Measurements from ENCODE around the gene HOXB4.

- TF ChIP-seq, protein P1, sequence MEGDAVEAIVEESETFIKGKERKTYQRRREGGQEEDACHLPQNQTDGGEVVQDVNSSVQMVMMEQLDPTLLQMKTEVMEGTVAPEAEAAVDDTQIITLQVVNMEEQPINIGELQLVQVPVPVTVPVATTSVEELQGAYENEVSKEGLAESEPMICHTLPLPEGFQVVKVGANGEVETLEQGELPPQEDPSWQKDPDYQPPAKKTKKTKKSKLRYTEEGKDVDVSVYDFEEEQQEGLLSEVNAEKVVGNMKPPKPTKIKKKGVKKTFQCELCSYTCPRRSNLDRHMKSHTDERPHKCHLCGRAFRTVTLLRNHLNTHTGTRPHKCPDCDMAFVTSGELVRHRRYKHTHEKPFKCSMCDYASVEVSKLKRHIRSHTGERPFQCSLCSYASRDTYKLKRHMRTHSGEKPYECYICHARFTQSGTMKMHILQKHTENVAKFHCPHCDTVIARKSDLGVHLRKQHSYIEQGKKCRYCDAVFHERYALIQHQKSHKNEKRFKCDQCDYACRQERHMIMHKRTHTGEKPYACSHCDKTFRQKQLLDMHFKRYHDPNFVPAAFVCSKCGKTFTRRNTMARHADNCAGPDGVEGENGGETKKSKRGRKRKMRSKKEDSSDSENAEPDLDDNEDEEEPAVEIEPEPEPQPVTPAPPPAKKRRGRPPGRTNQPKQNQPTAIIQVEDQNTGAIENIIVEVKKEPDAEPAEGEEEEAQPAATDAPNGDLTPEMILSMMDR (IDR thresholded peaks at IDR 0.05; ENCODE audit: low read depth, low read length) = no peak
- no peak for TF ChIP-seq POLR2A (IDR thresholded peaks at IDR 0.05; ENCODE audit: extremely low read depth, insufficient read length)
Measured at GRCh38 chr17:48530887-48531272, 47.3 kb downstream of the HOXB4 start, which contains the start of gene HOXB1.
